GM12872 (cell line): ENCODE data around the gene AP1M1.

Source experiments
- TF ChIP-seq, protein P1 (sequence below): IDR thresholded peaks from 3 replicates; pipeline ENCODE4 v1.5.1; 2011; ENCODE audit warnings: low read depth, mild to moderate bottlenecking, low read length, moderate library complexity; ENCODE audit not compliant: insufficient read depth

AP1M1 gene

DNA sequence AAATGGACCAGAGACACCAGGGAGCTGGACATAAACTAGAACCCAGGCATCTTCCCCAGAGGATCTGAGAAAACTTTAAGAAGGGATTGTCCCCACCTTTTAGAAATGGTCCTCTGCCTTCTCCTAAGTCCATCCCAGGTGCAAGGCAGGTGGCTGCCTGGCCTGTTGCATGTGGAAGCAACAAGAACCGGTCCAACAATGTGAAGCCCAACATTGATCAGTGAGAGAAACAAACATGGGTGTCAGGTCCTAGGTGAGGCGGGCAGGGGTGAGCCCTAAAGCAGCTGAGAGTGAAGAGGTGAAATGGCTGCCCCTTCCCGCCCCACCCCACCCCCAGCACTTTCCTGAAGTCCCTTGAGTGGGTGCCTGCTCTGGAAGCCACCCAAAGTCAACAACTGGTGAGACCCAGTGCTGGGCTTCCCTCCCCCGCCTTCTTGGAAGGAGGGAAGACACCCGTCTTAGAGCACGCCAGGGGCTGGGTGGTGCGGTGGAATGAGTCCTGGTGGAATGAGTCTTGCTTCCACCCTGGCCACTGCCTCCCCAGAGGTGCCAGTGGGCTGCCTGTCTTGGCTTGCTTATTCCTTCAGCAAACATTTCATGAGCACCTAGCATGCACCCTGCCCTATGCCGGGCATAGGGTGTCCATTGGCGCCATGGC, 1.7 kb downstream of the AP1M1 start:
- TF ChIP-seq, protein P1, sequence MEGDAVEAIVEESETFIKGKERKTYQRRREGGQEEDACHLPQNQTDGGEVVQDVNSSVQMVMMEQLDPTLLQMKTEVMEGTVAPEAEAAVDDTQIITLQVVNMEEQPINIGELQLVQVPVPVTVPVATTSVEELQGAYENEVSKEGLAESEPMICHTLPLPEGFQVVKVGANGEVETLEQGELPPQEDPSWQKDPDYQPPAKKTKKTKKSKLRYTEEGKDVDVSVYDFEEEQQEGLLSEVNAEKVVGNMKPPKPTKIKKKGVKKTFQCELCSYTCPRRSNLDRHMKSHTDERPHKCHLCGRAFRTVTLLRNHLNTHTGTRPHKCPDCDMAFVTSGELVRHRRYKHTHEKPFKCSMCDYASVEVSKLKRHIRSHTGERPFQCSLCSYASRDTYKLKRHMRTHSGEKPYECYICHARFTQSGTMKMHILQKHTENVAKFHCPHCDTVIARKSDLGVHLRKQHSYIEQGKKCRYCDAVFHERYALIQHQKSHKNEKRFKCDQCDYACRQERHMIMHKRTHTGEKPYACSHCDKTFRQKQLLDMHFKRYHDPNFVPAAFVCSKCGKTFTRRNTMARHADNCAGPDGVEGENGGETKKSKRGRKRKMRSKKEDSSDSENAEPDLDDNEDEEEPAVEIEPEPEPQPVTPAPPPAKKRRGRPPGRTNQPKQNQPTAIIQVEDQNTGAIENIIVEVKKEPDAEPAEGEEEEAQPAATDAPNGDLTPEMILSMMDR, result no peak

DNA sequence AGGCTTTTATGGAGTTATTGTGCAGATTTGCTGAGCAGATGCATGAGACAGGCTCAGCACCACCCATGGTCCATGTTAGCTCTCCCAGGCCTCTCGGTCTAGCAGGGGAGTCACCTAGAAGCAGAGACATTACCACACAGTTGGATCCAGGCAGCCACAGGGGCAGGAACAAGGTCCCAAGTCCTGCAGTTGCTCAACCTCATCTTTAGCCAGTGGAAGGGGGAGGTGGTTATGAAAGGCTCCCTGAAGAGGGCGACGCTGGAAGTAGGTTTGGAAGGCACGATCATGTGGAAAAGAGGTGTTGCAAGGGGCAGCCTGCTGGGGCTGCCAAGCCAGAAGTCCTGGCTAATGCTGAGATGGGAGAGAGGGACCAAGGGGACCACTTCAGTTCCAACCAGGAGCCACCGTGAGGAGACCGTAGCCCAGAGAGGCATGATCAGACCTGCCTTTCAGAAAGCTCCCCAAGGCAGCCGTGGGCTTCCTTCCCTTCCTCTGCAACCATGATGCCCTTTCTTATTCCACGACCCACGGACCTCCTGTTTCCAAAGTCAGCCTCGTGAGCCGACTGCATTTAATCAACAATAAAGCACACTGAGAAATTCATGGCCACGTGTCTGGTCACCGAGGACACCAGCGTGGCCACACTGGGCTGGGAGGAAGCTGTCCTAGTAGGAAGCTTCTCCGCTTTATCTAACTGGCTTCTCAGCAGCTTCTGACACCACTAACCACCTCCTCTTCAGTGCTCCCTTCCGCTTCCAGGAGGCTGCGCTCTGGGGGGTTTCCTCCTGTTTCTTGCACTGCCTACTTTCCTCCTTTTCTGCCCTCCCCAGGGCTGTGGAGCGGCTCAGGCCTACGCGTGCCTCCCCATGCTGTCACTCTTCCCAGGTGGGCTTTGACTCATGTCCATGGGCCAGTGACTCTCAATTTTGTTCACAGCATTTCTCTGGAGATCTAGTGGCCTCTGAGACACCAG, 2.6 kb downstream of the AP1M1 start:
- TF ChIP-seq, protein P1, result no peak

DNA sequence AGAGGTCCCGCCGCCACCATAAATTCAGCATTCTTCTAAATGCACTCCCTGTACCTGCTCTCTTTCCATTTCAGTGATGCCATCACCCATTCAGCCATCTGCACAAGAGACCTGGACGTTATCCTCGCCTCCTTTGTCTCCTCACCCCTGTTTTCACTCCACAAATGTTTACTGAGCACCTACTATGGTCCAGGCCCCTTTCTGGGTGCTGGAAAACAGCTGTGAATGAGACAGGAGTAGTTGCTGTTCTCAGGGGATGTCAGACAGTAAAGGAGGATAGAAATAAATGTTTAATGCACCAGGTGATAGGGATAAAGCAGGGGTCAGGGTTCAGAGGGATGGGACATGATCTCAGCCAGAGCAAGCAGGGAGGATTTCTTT, 3.3 kb downstream of the AP1M1 start:
- TF ChIP-seq, protein P1, result no peak

DNA sequence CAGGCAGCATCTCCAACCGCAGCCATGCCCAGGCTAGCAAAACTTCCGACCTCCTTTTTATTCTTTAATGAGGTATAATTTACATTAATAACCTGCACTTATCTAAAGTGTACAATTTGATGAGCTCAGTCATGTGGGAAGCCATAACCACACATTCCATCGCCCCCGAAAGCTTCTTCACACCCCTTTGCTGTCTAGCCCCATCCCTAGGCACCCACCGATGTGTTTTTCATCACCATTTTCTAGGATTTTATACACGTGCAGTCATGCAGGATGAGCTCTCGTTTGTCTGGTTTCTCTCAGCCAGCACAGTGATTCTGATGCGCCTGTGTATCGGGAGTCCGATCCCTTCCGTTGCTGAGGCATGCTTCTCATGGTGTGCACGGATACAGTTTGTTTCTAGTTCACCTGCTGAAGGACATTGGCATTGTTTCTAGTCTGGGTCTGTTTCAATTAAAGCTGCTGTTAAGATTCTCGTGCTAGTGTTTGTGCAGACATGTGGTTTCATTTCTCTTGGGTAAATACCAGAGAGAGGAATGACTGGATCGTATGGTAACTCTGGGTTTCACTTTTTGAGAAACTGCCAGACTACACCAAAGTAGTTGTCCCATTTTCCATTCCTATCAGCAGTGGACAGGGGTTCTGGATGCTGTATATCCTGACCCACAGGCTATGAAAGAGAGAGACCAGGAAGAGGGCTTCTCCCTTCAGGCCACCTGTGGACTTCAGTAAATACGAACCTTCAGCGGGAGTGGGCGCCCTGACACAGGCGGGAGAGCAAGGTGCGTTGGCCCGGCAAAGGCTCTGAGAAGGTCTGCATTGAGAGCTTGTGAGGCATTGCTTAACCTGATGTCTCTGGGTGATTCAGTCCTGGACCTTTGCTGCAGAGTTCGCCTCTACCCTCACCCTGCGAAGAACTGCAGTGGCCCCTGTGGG, 4.9 kb downstream of the AP1M1 start:
- TF ChIP-seq, protein P1, result no peak

DNA sequence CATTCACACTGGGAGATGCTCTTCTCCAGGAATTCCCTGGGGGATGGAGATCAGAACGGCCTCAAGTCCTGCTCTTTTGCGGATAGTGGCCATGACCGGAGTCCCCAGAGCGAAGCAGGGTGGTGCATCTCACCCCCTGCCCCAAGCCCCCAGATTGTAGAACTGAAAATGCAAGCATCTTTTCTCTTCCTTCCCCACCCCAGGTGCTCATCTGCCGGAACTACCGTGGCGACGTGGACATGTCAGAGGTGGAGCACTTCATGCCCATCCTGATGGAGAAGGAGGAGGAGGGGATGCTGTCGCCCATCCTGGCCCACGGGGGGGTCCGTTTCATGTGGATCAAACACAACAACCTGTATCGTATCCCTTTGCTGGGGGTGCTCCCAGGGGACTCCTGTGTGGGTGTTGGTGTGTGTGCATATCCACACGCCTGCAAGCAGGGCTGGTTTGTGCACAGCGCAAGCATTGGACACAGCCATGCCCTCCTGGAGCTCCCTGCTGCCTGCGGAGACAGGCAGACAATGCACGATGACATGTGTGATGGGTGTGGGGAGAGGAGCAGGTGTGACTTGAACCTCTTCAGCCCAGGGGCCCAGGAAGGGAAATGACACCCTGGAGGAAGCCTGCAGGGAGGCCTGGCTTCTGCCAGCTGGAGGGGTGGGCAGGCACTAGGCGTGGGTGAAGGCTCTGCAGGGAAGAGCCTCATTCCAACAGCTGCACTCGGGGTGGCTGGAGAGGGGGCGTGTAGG, 5.7 kb downstream of the AP1M1 start:
- TF ChIP-seq, protein P1, result no peak

DNA sequence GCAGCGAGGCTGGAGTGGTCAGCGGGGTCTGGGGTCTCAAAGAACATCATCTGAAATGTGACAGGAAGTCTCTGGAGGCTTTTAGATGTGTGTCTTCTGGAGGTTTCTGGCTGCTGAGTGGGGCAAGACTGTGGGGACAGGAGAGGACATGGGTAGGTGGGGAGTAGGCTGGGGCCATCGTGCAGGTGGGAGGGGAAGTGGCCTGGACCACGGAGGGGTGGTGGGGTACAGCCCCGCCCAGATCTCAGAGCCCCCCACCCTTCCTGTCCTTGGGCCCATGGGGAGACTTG, 6.2 kb downstream of the AP1M1 start:
- TF ChIP-seq, protein P1, result no peak
